Liver (tissue), 9 donors: ENCODE measurements around the gene RERE. TPM values are rescaled to one million over a fixed set of nuclear protein-coding genes. Genes with fewer than 3 reads are reported as not detected.

Experiments
- DNase-seq: peaks from one replicate; pipeline ENCODE4 v3.0.0-alpha.2; 2017; ENCODE audit warnings: low spot score
- H3K27ac ChIP-seq, 2 donors: one replicate each; pipeline ENCODE4 v1.7.0; 2013; ENCODE audit warnings: inconsistent platforms in 2 of 2, low read length in 2 of 2, control low read depth in 1 of 2, low read depth in 1 of 2, mild to moderate bottlenecking in 1 of 2
- H3K27me3 ChIP-seq, 4 donors: one replicate each; pipeline versions ENCODE4 v1.6.1 to v1.7.0; 2013; ENCODE audit warnings: low read length in 3 of 4, inconsistent platforms in 1 of 4, mild to moderate bottlenecking in 1 of 4, moderate library complexity in 1 of 4; ENCODE audit not compliant: control insufficient read depth in 4 of 4, insufficient read depth in 4 of 4
- H3K36me3 ChIP-seq, 4 donors: one replicate each; pipeline versions ENCODE4 v1.6.1 to v1.7.0; 2013; ENCODE audit warnings: low read length in 3 of 4, mild to moderate bottlenecking in 3 of 4, low read depth in 1 of 4, moderate library complexity in 1 of 4; ENCODE audit not compliant: control insufficient read depth in 4 of 4, insufficient read depth in 3 of 4
- H3K4me1 ChIP-seq, 4 donors: one replicate each; pipeline versions ENCODE4 v1.6.1 to v1.7.0; 2013; ENCODE audit warnings: low read length in 3 of 4, mild to moderate bottlenecking in 3 of 4, moderate library complexity in 1 of 4; ENCODE audit not compliant: control insufficient read depth in 4 of 4, insufficient read depth in 4 of 4
- H3K4me3 ChIP-seq, 3 donors: one replicate each; pipeline versions ENCODE4 v1.6.1 to v1.7.0; 2013; ENCODE audit warnings: low read length in 3 of 3, control low read depth in 1 of 3, low read depth in 1 of 3, mild to moderate bottlenecking in 1 of 3
- H3K9ac ChIP-seq, 2 donors: one replicate each; pipeline ENCODE4 v1.7.0; 2013; ENCODE audit warnings: low read length in 2 of 2, mild to moderate bottlenecking in 2 of 2, moderate library complexity in 2 of 2, control low read depth in 1 of 2, low read depth in 1 of 2
- H3K9me3 ChIP-seq, 4 donors: one replicate each; pipeline versions ENCODE4 v1.6.1 to v1.7.0; 2013; ENCODE audit warnings: low read length in 3 of 4; ENCODE audit not compliant: control insufficient read depth in 4 of 4
- ATF3 ChIP-seq: IDR thresholded peaks from 2 replicates; pipeline ENCODE4 v1.6.1; 2016; ENCODE audit warnings: antibody characterized with exemption
- EGR1 ChIP-seq, 2 donors: IDR thresholded peaks; 2 replicates each; pipeline ENCODE4 v1.6.1; 2016 to 2018; ENCODE audit warnings: antibody characterized with exemption in 2 of 2, low read depth in 2 of 2
- FOXA1 ChIP-seq: IDR thresholded peaks from 2 replicates; pipeline ENCODE4 v1.6.1; 2016; ENCODE audit warnings: antibody characterized with exemption
- FOXA2 ChIP-seq: IDR thresholded peaks from 2 replicates; pipeline ENCODE4 v1.6.1; 2016; ENCODE audit warnings: antibody characterized with exemption
- GABPA ChIP-seq, 2 donors: IDR thresholded peaks in 1 of 2; conservative IDR thresholded peaks in 1 of 2; 2 replicates each; pipeline ENCODE4 v1.6.1; 2016; ENCODE audit warnings: antibody characterized with exemption in 2 of 2, mild to moderate bottlenecking in 1 of 2, moderate library complexity in 1 of 2
- HNF4G ChIP-seq: IDR thresholded peaks from 2 replicates; pipeline ENCODE4 v1.6.1; 2016; ENCODE audit warnings: antibody characterized with exemption
- JUND ChIP-seq, 2 donors: IDR thresholded peaks; 2 replicates each; pipeline ENCODE4 v1.6.1; 2016; ENCODE audit warnings: antibody characterized with exemption in 2 of 2
- MAX ChIP-seq: IDR thresholded peaks from 2 replicates; pipeline ENCODE4 v1.6.1; 2016; ENCODE audit warnings: antibody characterized with exemption
- RAD21 ChIP-seq, 2 donors: IDR thresholded peaks; 2 replicates each; pipeline ENCODE4 v1.6.1; 2016; ENCODE audit warnings: antibody characterized with exemption in 2 of 2, mild to moderate bottlenecking in 2 of 2
- REST ChIP-seq: IDR thresholded peaks from 2 replicates; pipeline ENCODE4 v1.6.1; 2016; ENCODE audit warnings: antibody characterized with exemption, mild to moderate bottlenecking
- RXRA ChIP-seq, 2 donors: IDR thresholded peaks; 2 replicates each; pipeline ENCODE4 v1.6.1; 2017 to 2018; ENCODE audit warnings: antibody characterized with exemption in 2 of 2, mild to moderate bottlenecking in 1 of 2
- SP1 ChIP-seq: IDR thresholded peaks from 2 replicates; pipeline ENCODE4 v1.6.1; 2018; ENCODE audit warnings: antibody characterized with exemption, mild to moderate bottlenecking
- TAF1 ChIP-seq: conservative IDR thresholded peaks from 2 replicates; pipeline ENCODE4 v1.6.1; 2016; ENCODE audit warnings: antibody characterized with exemption, mild to moderate bottlenecking
- WGBS: extraction: QIAGEN DNeasy Blood & Tissue Kit; methylation state at CpG from one replicate; pipeline ENCODE4 v1.1.7; 2013; 5-methylcytosine and 5-hydroxymethylcytosine counted together
- polyA plus RNA-seq, 2 donors: library from polyadenylated mRNA; stranded (reverse) in 1 of 2; unstranded in 1 of 2; fragments of 200-250 nt in 1 of 2; fragments of >200 nt in 1 of 2; fragmentation: Nextera tagmentation in 1 of 2; extraction: Ambion mirVana in 1 of 2; gene quantifications; one replicate each; pipeline versions ENCODE4 v1.2.1 to v1.2.3, GENCODE V29; 2013 to 2015
- total RNA-seq, 2 donors: library from RNA; depleted of rRNA; stranded (reverse); fragments of >200 nt; gene quantifications; one replicate each; pipeline ENCODE4 v1.2.3, GENCODE V29; 2014
- donor health status: healthy.
- donor health status: healthy.
- donor health status: healthy.
- donor health status: healthy.
- donor health status: healthy.

Gene RERE
- total and polyA plus RNA-seq, 4 donors, result 9.8 to 49.1 (median 24.8) TPM

- Histone ChIP-seq H3K27me3 (no peaks in the 10 kb centered on the region), H3K36me3 (no peaks in the 10 kb centered on the region), H3K27ac (no peak overlapping the region), H3K9ac (no peak overlapping the region), H3K4me3 (no peak overlapping the region), H3K9me3 (no peaks in the 10 kb centered on the region), H3K4me1 (peaks cover 0 to 7% (median 3%) of the 10 kb centered on the region in 4 donors)
- no peak for TF ChIP-seq FOXA1
- TF ChIP-seq REST, result no peak
- no peak for TF ChIP-seq ATF3
- no peak for TF ChIP-seq RAD21 (IDR thresholded peaks at IDR 0.05)
- TF ChIP-seq GABPA (IDR thresholded peaks at IDR 0.05 in 1 of 2, conservative IDR thresholded peaks at IDR 0.05 in 1 of 2), result no peak
- 99% methylated on average over 6 of the region's 6 CpGs for WGBS
- no peak for DNase-seq
These were observed 167.6 kb downstream of the RERE start for GRCh38 chr1:8649875-8650274.

- Histone ChIP-seq H3K4me3 (no peak overlapping the region), H3K4me1 (peaks cover 8 to 16% (median 9%) of the 10 kb centered on the region in 4 donors), H3K9me3 (no peaks in the 10 kb centered on the region), H3K9ac (no peak overlapping the region), H3K36me3 (no peaks in the 10 kb centered on the region), H3K27ac (no peak overlapping the region), H3K27me3 (no peaks in the 10 kb centered on the region)
- no peak for DNase-seq
- TF ChIP-seq ATF3 (no peak), SP1 (no peak), RXRA (IDR thresholded peaks at IDR 0.05) (no peak), JUND (IDR thresholded peaks at IDR 0.05) (no peak), TAF1 (no peak), EGR1 (IDR thresholded peaks at IDR 0.05; ENCODE audit: low read depth in 2 of 2) (no peak), GABPA (IDR thresholded peaks at IDR 0.05 in 1 of 2, conservative IDR thresholded peaks at IDR 0.05 in 1 of 2) (no peak), FOXA2 (no peak)
- 21% methylated on average over 1 of the region's 1 CpG for WGBS
These were observed 168.4 kb downstream of the RERE start for GRCh38 chr1:8649027-8649426.

GRCh38 chr1:8646996-8647395 is 170.4 kb downstream of the RERE start:
- TF ChIP-seq JUND (IDR thresholded peaks at IDR 0.05), result no peak
- no peak for TF ChIP-seq SP1
- no peak for TF ChIP-seq EGR1 (IDR thresholded peaks at IDR 0.05; ENCODE audit: low read depth in 2 of 2)
- no peak for TF ChIP-seq GABPA (IDR thresholded peaks at IDR 0.05 in 1 of 2, conservative IDR thresholded peaks at IDR 0.05 in 1 of 2)
- no peak for TF ChIP-seq ATF3
- TF ChIP-seq TAF1, result no peak
- no peak for TF ChIP-seq MAX
- no peak for TF ChIP-seq HNF4G
- TF ChIP-seq RXRA (IDR thresholded peaks at IDR 0.05), result no peak
- Histone ChIP-seq H3K9me3 (no peaks in the 10 kb centered on the region), H3K27me3 (no peaks in the 10 kb centered on the region), H3K4me1 (peaks cover 11 to 29% (median 23%) of the 10 kb centered on the region in 4 donors), H3K9ac (no peak overlapping the region), H3K4me3 (no peak overlapping the region), H3K27ac (no peak overlapping the region), H3K36me3 (no peaks in the 10 kb centered on the region)
- no peak for DNase-seq
- 87% methylated on average over 3 of the region's 3 CpGs for WGBS
